H9 (cell line): ENCODE results near the gene FGD5. TPM values are rescaled to one million over a fixed set of nuclear protein-coding genes. Genes with fewer than 3 reads are reported as not detected.

Source experiments
- DNase-seq: peaks from one replicate; pipeline ENCODE4 v3.0.0-alpha.2; 2017
- H2AFZ ChIP-seq: one replicate; pipeline ENCODE4 v1.6.1; 2013; ENCODE audit warnings: mild to moderate bottlenecking, low read length, control low read depth, moderate library complexity
- H2AK5ac ChIP-seq: 2 replicates; pipeline ENCODE4 v1.6.1; 2013; ENCODE audit warnings: low read length, control low read depth, mixed read lengths; ENCODE audit not compliant: insufficient read length
- H2BK120ac ChIP-seq: one replicate; pipeline ENCODE4 v1.6.1; 2013; ENCODE audit warnings: low read depth, mild to moderate bottlenecking, low read length, control low read depth, inconsistent platforms; ENCODE audit not compliant: poor library complexity, severe bottlenecking
- H2BK12ac ChIP-seq: 2 replicates; pipeline ENCODE4 v1.6.1; 2013; ENCODE audit warnings: low read length, control low read depth, mixed read lengths, low read depth; ENCODE audit not compliant: insufficient read length
- H2BK15ac ChIP-seq: 2 replicates; pipeline ENCODE4 v1.6.1; 2013; ENCODE audit warnings: low read depth, low read length, control low read depth
- H2BK20ac ChIP-seq: one replicate; pipeline ENCODE4 v1.6.1; 2013; ENCODE audit warnings: low read depth, mild to moderate bottlenecking, low read length, control low read depth, inconsistent platforms; ENCODE audit not compliant: poor library complexity, severe bottlenecking
- H2BK5ac ChIP-seq: 2 replicates; pipeline ENCODE4 v1.6.1; 2013; ENCODE audit warnings: low read length, control low read depth, mixed read lengths; ENCODE audit not compliant: insufficient read length
- H3K14ac ChIP-seq: 2 replicates; pipeline ENCODE4 v1.6.1; 2013; ENCODE audit warnings: low read length, control low read depth; ENCODE audit not compliant: insufficient read depth
- H3K18ac ChIP-seq: 2 replicates; pipeline ENCODE4 v1.6.1; 2013; ENCODE audit warnings: low read depth, mild to moderate bottlenecking, mixed read lengths, low read length, control low read depth; ENCODE audit not compliant: insufficient read length
- H3K23ac ChIP-seq: 2 replicates; pipeline ENCODE4 v1.6.1; 2013; ENCODE audit warnings: low read length, control low read depth, mixed read lengths, low read depth; ENCODE audit not compliant: insufficient read length
- H3K23me2 ChIP-seq: 2 replicates; pipeline ENCODE4 v1.6.1; 2013; ENCODE audit warnings: low read depth, mild to moderate bottlenecking, mixed read lengths, low read length, control low read depth; ENCODE audit not compliant: insufficient read length, poor library complexity, severe bottlenecking
- H3K27ac ChIP-seq: 2 replicates; pipeline ENCODE4 v1.5.1; 2013; ENCODE audit warnings: low read length, control low read depth, mixed read lengths, low read depth; ENCODE audit not compliant: insufficient read length
- H3K27me3 ChIP-seq: 2 replicates; pipeline ENCODE4 v1.6.1; 2013; ENCODE audit warnings: low read length, control low read depth, inconsistent platforms; ENCODE audit not compliant: insufficient read depth
- H3K4ac ChIP-seq: 2 replicates; pipeline ENCODE4 v1.6.1; 2013; ENCODE audit warnings: low read depth, mild to moderate bottlenecking, control low read depth, inconsistent platforms, low read length, moderate library complexity
- H3K4me1 ChIP-seq: 2 replicates; pipeline ENCODE4 v1.6.1; 2013; ENCODE audit warnings: low read length, control low read depth, inconsistent platforms; ENCODE audit not compliant: insufficient read depth
- H3K4me2 ChIP-seq: 2 replicates; pipeline ENCODE4 v1.6.1; 2013; ENCODE audit warnings: low read length, control low read depth, mixed read lengths; ENCODE audit not compliant: insufficient read length, insufficient read depth
- H3K56ac ChIP-seq: 2 replicates; pipeline ENCODE4 v1.6.1; 2013; ENCODE audit warnings: low read depth, mild to moderate bottlenecking, mixed read lengths, low read length, control low read depth; ENCODE audit not compliant: insufficient read length
- H3K79me1 ChIP-seq: 2 replicates; pipeline ENCODE4 v1.6.1; 2013; ENCODE audit warnings: low read depth, mild to moderate bottlenecking, moderate library complexity, low read length, control low read depth, inconsistent platforms; ENCODE audit not compliant: insufficient read depth, poor library complexity, severe bottlenecking
- H3K79me2 ChIP-seq: 2 replicates; pipeline ENCODE4 v1.6.1; 2013; ENCODE audit warnings: low read length, control low read depth, inconsistent platforms; ENCODE audit not compliant: insufficient read depth
- H3K9ac ChIP-seq: 2 replicates; pipeline ENCODE4 v1.6.1; 2013; ENCODE audit warnings: low read length, control low read depth, mixed read lengths; ENCODE audit not compliant: insufficient read length; ENCODE audit errors: extremely low read depth
- H3K9me3 ChIP-seq: one replicate; pipeline ENCODE4 v1.6.1; 2013; ENCODE audit warnings: low read depth, low read length, inconsistent platforms; ENCODE audit not compliant: control insufficient read depth
- H3T11ph ChIP-seq: one replicate; pipeline ENCODE4 v1.6.1; 2013; ENCODE audit warnings: mild to moderate bottlenecking, low read length, control low read depth, inconsistent platforms
- H4K20me1 ChIP-seq: one replicate; pipeline ENCODE4 v1.6.1; 2013; ENCODE audit not compliant: control insufficient read depth, insufficient read length, insufficient read depth
- H4K5ac ChIP-seq: 2 replicates; pipeline ENCODE4 v1.6.1; 2013; ENCODE audit warnings: low read depth, mild to moderate bottlenecking, mixed read lengths, low read length, control low read depth; ENCODE audit not compliant: insufficient read length
- H4K8ac ChIP-seq: replicated peaks from 2 replicates; pipeline ENCODE4 v1.6.1; 2013; ENCODE audit warnings: low read length, control low read depth, mixed read lengths, low read depth; ENCODE audit not compliant: insufficient read length
- H4K91ac ChIP-seq: 2 replicates; pipeline ENCODE4 v1.6.1; 2013; ENCODE audit warnings: low read depth, mild to moderate bottlenecking, moderate library complexity, mixed read lengths, low read length, control low read depth; ENCODE audit not compliant: insufficient read length
- H3K27ac Mint-ChIP-seq, 3 experiments: 2 replicates in 2 of 3; 3 replicates in 1 of 3; pipeline ENCODE4 v1.8.0; 2020 to 2021; ENCODE audit warnings: mixed read lengths in 3 of 3, mild to moderate bottlenecking in 1 of 3, moderate library complexity in 1 of 3
- H3K27me3 Mint-ChIP-seq: 2 replicates; pipeline ENCODE4 v1.8.0; 2021; ENCODE audit warnings: low read depth, mild to moderate bottlenecking, moderate library complexity, mixed read lengths
- H3K36me3 Mint-ChIP-seq, 3 experiments: 2 replicates in 2 of 3; 3 replicates in 1 of 3; pipeline ENCODE4 v1.8.0; 2020 to 2021; ENCODE audit warnings: low read depth in 3 of 3, mixed read lengths in 3 of 3; ENCODE audit not compliant: insufficient read depth in 1 of 3
- H3K4me1 Mint-ChIP-seq, 2 experiments: 2 replicates each; pipeline ENCODE4 v1.8.0; 2020; ENCODE audit warnings: mixed read lengths in 2 of 2
- H3K4me3 Mint-ChIP-seq, 2 experiments: 2 replicates in 1 of 2; 3 replicates in 1 of 2; pipeline ENCODE4 v1.8.0; 2020 to 2021; ENCODE audit warnings: mild to moderate bottlenecking in 2 of 2, mixed read lengths in 2 of 2, moderate library complexity in 1 of 2
- H3K9me3 Mint-ChIP-seq, 2 experiments: 2 replicates in 1 of 2; 3 replicates in 1 of 2; pipeline ENCODE4 v1.8.0; 2020; ENCODE audit warnings: mild to moderate bottlenecking in 2 of 2, mixed read lengths in 2 of 2, moderate library complexity in 1 of 2
- CTCF ChIP-seq: fragments of 200-600 bp; sonication (generic); conservative IDR thresholded peaks from 3 replicates; pipeline ENCODE4 v1.8.0; 2021; ENCODE audit warnings: antibody characterized with exemption, mild to moderate bottlenecking
- WGBS: extraction: QIAGEN DNeasy Blood & Tissue Kit; methylation state at CpG from one replicate; pipeline ENCODE4 v1.1.7; 2013; ENCODE audit warnings: missing lambda C conversion rate, low lambda C conversion rate, mixed read lengths; ENCODE audit not compliant: insufficient read length; ENCODE audit errors: extremely low coverage; 5-methylcytosine and 5-hydroxymethylcytosine counted together
- total RNA-seq: library from RNA; stranded (reverse); gene quantifications from 2 replicates; pipeline ENCODE4 v1.2.1, GENCODE V29; 2021

The FGD5 gene
- total RNA-seq, 1 experiment from 2014 or later = 7.8 TPM

GRCh38 chr3:14864131-14864530 is 45.4 kb downstream of the FGD5 start:
- WGBS = no CpG with 5 or more reads among the region's 14 CpGs

More at GRCh38 chr3:14864131-14864530, 45.4 kb downstream of the FGD5 start:
- DNase-seq = no peak
- H3K9me3 Mint-ChIP-seq = no peaks in the 10 kb centered on the region
- no peak overlapping the region for H4K8ac ChIP-seq
- peak overlapping the region in 1 of 2 experiments; percentile 25; a peak in 1 of 5 replicates for H3K4me3 Mint-ChIP-seq
- H3K4ac ChIP-seq = no peak overlapping the region
- no peaks in the 10 kb centered on the region for H3K79me1 ChIP-seq
- H3K23ac ChIP-seq = no peak overlapping the region
- H2BK120ac ChIP-seq = no peak overlapping the region
- no peak overlapping the region for H2BK12ac ChIP-seq
- H3K27ac ChIP-seq = no peak overlapping the region
- no peak for TF ChIP-seq CTCF
- H2BK5ac ChIP-seq = no peak overlapping the region
- H3K18ac ChIP-seq = no peak overlapping the region
- no peak overlapping the region for H3K9ac ChIP-seq
- H3K27ac Mint-ChIP-seq = no peak overlapping the region; a peak in 3 of 7 replicates
- H4K20me1 ChIP-seq = no peaks in the 10 kb centered on the region
- peak overlapping the region; percentile 9; the same call in 1 of the 2 replicates for H3K14ac ChIP-seq
- peaks cover 35 to 44% of the 10 kb centered on the region in 2 experiments for H3K4me1 Mint-ChIP-seq
- no peaks in the 10 kb centered on the region for H3K27me3 ChIP-seq
- no peaks in the 10 kb centered on the region for H3K36me3 Mint-ChIP-seq
- no peak overlapping the region for H2AFZ ChIP-seq
- no peak overlapping the region for H2AK5ac ChIP-seq
- no peak overlapping the region for H2BK15ac ChIP-seq
- no peaks in the 10 kb centered on the region for H3K9me3 ChIP-seq
- H2BK20ac ChIP-seq = no peak overlapping the region
- H4K5ac ChIP-seq = no peak overlapping the region
- no peak overlapping the region for H3K4me2 ChIP-seq
- H3K56ac ChIP-seq = no peak overlapping the region
- no peaks in the 10 kb centered on the region for H3K79me2 ChIP-seq
- peaks cover 2% of the 10 kb centered on the region for H3K27me3 Mint-ChIP-seq
- no peaks in the 10 kb centered on the region for H3K23me2 ChIP-seq
- peaks cover 10% of the 10 kb centered on the region; the same call in 1 of the 2 replicates for H3K4me1 ChIP-seq
- H4K91ac ChIP-seq = no peak overlapping the region
- H3T11ph ChIP-seq = no peak overlapping the region
